NCI-H2029 treated with DMSO at 0.1 percent for 48 hours (cell line): Measurements from ENCODE around the gene CXCL8.
"Not testable (repeated sequence)": the region's sequence is repeated elsewhere in the genome, so short reads cannot be mapped to it uniquely, and the experiment has no call there.

Experiments used
- DNase-seq: peaks from one replicate; lab custom pipeline; 2025; lab: John Stamatoyannopoulos, UW

The CXCL8 gene

GRCh38 chr4:73743795-73744194, 3.4 kb downstream of the CXCL8 start:
- no peak for DNase-seq

- no peak for DNase-seq
Observed at GRCh38 chr4:73744203-73744602, 3.8 kb downstream of the CXCL8 start.

GRCh38 chr4:73750730-73751129, 10.4 kb downstream of the CXCL8 start:
- DNase-seq: no peak

- no peak for DNase-seq
Observed at GRCh38 chr4:73751166-73751565, 10.8 kb downstream of the CXCL8 start.

- DNase-seq: no peak
Observed at GRCh38 chr4:73751830-73752229, 11.5 kb downstream of the CXCL8 start.

GRCh38 chr4:73752424-73752823, 12.1 kb downstream of the CXCL8 start:
- no peak for DNase-seq

- DNase-seq: no peak
Observed at GRCh38 chr4:73753215-73753614, 12.8 kb downstream of the CXCL8 start.

GRCh38 chr4:73754934-73755333, 14.6 kb downstream of the CXCL8 start:
- DNase-seq: no peak

- no peak for DNase-seq
Observed at GRCh38 chr4:73759357-73759756, 19.0 kb downstream of the CXCL8 start.

- no peak for DNase-seq
Observed at GRCh38 chr4:73761856-73762255, 21.5 kb downstream of the CXCL8 start.

GRCh38 chr4:73762409-73762808, 22.0 kb downstream of the CXCL8 start:
- no peak for DNase-seq

- no peak for DNase-seq
Observed at GRCh38 chr4:73763877-73764276, 23.5 kb downstream of the CXCL8 start.

GRCh38 chr4:73764513-73764912, 24.1 kb downstream of the CXCL8 start:
- DNase-seq: no peak

- no peak for DNase-seq
Observed at GRCh38 chr4:73765296-73765695, 24.9 kb downstream of the CXCL8 start.

- DNase-seq: no peak
Observed at GRCh38 chr4:73770917-73771316, 30.5 kb downstream of the CXCL8 start.

GRCh38 chr4:73772363-73772762, 32.0 kb downstream of the CXCL8 start:
- DNase-seq: no peak

- not testable (repeated sequence) for DNase-seq
Observed at GRCh38 chr4:73774406-73774805, 34.0 kb downstream of the CXCL8 start.

- peak; percentile 25 for DNase-seq
Observed at GRCh38 chr4:73776321-73776729, 36.0 kb downstream of the CXCL8 start.

GRCh38 chr4:73777612-73778011, 37.2 kb downstream of the CXCL8 start:
- DNase-seq: no peak

- no peak for DNase-seq
Observed at GRCh38 chr4:73780243-73780642, 39.9 kb downstream of the CXCL8 start.

- no peak for DNase-seq
Observed at GRCh38 chr4:73780834-73781233, 40.5 kb downstream of the CXCL8 start.

- no peak for DNase-seq
Observed at GRCh38 chr4:73788411-73788810, 48.0 kb downstream of the CXCL8 start.
